BE2C (cell line): Measurements from ENCODE around the gene GNB2. TPM values are rescaled to one million over a fixed set of nuclear protein-coding genes. Genes with fewer than 3 reads are reported as not detected.

Experiments used
- DNase-seq: peaks from one replicate; pipeline ENCODE4 v3.0.0-alpha.2; 2020
- H3K27me3 ChIP-seq: fragments of 250-450 bp; sonication (Bioruptor Pico); 2 replicates; pipeline ENCODE4 v1.5.1; 2020; ENCODE audit warnings: mild to moderate bottlenecking
- H3K36me3 ChIP-seq: fragments of 250-450 bp; sonication (Bioruptor Pico); 2 replicates; pipeline ENCODE4 v1.5.1; 2020; ENCODE audit warnings: mild to moderate bottlenecking
- H3K4me1 ChIP-seq: fragments of 250-450 bp; sonication (Bioruptor Pico); 2 replicates; pipeline ENCODE4 v1.5.1; 2020
- H3K4me3 ChIP-seq: 2 replicates; pipeline ENCODE4 v1.5.1; 2011; ENCODE audit warnings: low read depth, low read length
- H3K9me3 ChIP-seq: fragments of 250-450 bp; sonication (Bioruptor Pico); 2 replicates; pipeline ENCODE4 v1.5.1; 2020
- polyA plus RNA-seq: library from polyadenylated mRNA; unstranded; fragments of >200 nt; gene quantifications from one replicate; pipeline ENCODE4 v1.2.1, GENCODE V29; 2012; ENCODE audit warnings: low read depth, missing spikeins; ENCODE audit not compliant: insufficient read length, insufficient read depth
- TF ChIP-seq, protein P1 (sequence below): IDR thresholded peaks from 2 replicates; pipeline ENCODE4 v1.5.1; 2012; ENCODE audit warnings: mild to moderate bottlenecking, low read depth, low read length

Gene GNB2
- polyA plus RNA-seq = 1,024 TPM

GRCh38 chr7:100673302-100673941 lies at the start of gene GNB2:
GNB2 (plus strand) TSS chr7:100673740; CDS start chr7:100676266, 2,526 bp downstream.
- TF ChIP-seq, protein P1, sequence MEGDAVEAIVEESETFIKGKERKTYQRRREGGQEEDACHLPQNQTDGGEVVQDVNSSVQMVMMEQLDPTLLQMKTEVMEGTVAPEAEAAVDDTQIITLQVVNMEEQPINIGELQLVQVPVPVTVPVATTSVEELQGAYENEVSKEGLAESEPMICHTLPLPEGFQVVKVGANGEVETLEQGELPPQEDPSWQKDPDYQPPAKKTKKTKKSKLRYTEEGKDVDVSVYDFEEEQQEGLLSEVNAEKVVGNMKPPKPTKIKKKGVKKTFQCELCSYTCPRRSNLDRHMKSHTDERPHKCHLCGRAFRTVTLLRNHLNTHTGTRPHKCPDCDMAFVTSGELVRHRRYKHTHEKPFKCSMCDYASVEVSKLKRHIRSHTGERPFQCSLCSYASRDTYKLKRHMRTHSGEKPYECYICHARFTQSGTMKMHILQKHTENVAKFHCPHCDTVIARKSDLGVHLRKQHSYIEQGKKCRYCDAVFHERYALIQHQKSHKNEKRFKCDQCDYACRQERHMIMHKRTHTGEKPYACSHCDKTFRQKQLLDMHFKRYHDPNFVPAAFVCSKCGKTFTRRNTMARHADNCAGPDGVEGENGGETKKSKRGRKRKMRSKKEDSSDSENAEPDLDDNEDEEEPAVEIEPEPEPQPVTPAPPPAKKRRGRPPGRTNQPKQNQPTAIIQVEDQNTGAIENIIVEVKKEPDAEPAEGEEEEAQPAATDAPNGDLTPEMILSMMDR = no peak
- H3K36me3 ChIP-seq = peaks cover 20% of the 10 kb centered on the region
- H3K4me1 ChIP-seq = peaks cover 9% of the 10 kb centered on the region
- no peaks in the 10 kb centered on the region for H3K27me3 ChIP-seq
- no peaks in the 10 kb centered on the region for H3K9me3 ChIP-seq
- H3K4me3 ChIP-seq = peak within 1 kb of the TSS; percentile 92
- DNase-seq = peak; percentile 99

GRCh38 chr7:100623951-100624824 lies 49.4 kb upstream of the GNB2 start:
- no peaks in the 10 kb centered on the region for H3K4me1 ChIP-seq
- H3K9me3 ChIP-seq = no peaks in the 10 kb centered on the region
- TF ChIP-seq, protein P1 = no peak
- H3K36me3 ChIP-seq = no peaks in the 10 kb centered on the region
- DNase-seq = no peak
- H3K27me3 ChIP-seq = no peaks in the 10 kb centered on the region
- no peak overlapping the region for H3K4me3 ChIP-seq

GRCh38 chr7:100626055-100626454 lies 47.5 kb upstream of the GNB2 start:
- DNase-seq = no peak
- Histone ChIP-seq H3K27me3 (no peaks in the 10 kb centered on the region), H3K4me1 (no peaks in the 10 kb centered on the region), H3K36me3 (no peaks in the 10 kb centered on the region), H3K9me3 (no peaks in the 10 kb centered on the region), H3K4me3 (peak overlapping the region; percentile 59)
- TF ChIP-seq, protein P1 = no peak

GRCh38 chr7:100626530-100627237 lies 46.9 kb upstream of the GNB2 start:
- Histone ChIP-seq H3K36me3 (no peaks in the 10 kb centered on the region), H3K9me3 (no peaks in the 10 kb centered on the region), H3K4me3 (peak overlapping the region; percentile 59), H3K4me1 (no peaks in the 10 kb centered on the region), H3K27me3 (no peaks in the 10 kb centered on the region)
- TF ChIP-seq, protein P1 = no peak
- peak; percentile 94 for DNase-seq

GRCh38 chr7:100627238-100627549 lies 46.3 kb upstream of the GNB2 start:
- H3K4me1 ChIP-seq = no peaks in the 10 kb centered on the region
- peak overlapping the region; percentile 59 for H3K4me3 ChIP-seq
- H3K27me3 ChIP-seq = no peaks in the 10 kb centered on the region
- DNase-seq = no peak
- H3K36me3 ChIP-seq = no peaks in the 10 kb centered on the region
- no peaks in the 10 kb centered on the region for H3K9me3 ChIP-seq
- TF ChIP-seq, protein P1 = no peak
